Fibroblast of villous mesenchyme (primary cell): ENCODE measurements around the gene SMYD3. TPM values are rescaled to one million over a fixed set of nuclear protein-coding genes. Genes with fewer than 3 reads are reported as not detected.

Source experiments
- DNase-seq: peaks from one replicate; pipeline ENCODE4 v3.0.0-alpha.2; 2010; ENCODE audit warnings: low read depth
- H3K4me3 ChIP-seq: 2 replicates; pipeline ENCODE4 v1.5.1; 2011; ENCODE audit warnings: low read depth, mild to moderate bottlenecking, low read length
- total RNA-seq: library from RNA; depleted of rRNA; stranded (reverse); fragments of >200 nt; gene quantifications from 2 replicates; pipeline ENCODE4 v1.2.3, GENCODE V29; 2012
- TF ChIP-seq, protein P1 (sequence below): IDR thresholded peaks from 2 replicates; pipeline ENCODE4 v1.5.1; 2012; ENCODE audit warnings: low read depth, mild to moderate bottlenecking, low read length; ENCODE audit not compliant: insufficient read depth

Gene SMYD3
- total RNA-seq, 1 donor, result 35.4 TPM

DNA sequence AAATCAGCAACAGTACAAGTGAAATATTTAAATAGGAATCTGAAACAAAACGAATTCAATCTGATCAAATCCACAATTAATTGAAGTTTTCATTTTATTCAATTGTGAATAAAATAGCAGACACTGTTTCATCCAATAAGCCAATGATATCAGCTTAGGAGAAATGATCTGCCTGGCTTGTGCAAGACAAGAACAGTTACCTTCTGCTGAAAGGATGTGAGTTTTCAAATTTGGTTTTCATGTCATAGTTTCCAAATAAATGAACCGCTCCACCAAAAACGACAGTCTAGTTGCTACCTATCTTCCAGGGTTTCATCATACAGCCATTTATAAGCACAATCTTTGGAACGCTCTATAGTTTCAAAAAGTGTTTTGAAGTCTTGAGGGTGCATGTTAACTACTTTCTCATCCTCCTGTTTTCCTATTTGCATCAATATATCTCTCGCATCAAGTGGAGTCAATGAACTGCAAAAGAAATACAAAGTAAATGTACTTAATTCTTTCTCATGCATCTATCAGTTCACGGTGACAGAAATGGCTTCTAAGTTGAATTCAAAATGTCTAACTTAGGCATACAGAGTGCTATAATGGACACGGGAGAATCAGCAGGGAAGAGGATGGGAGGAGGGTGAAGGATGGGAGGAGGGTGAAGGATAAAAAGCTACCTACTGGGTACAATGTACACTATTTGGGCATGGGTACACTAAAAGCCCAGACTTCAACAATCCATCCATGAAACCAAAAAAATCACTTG, 33.8 kb upstream of the SMYD3 start:
- TF ChIP-seq, protein P1, sequence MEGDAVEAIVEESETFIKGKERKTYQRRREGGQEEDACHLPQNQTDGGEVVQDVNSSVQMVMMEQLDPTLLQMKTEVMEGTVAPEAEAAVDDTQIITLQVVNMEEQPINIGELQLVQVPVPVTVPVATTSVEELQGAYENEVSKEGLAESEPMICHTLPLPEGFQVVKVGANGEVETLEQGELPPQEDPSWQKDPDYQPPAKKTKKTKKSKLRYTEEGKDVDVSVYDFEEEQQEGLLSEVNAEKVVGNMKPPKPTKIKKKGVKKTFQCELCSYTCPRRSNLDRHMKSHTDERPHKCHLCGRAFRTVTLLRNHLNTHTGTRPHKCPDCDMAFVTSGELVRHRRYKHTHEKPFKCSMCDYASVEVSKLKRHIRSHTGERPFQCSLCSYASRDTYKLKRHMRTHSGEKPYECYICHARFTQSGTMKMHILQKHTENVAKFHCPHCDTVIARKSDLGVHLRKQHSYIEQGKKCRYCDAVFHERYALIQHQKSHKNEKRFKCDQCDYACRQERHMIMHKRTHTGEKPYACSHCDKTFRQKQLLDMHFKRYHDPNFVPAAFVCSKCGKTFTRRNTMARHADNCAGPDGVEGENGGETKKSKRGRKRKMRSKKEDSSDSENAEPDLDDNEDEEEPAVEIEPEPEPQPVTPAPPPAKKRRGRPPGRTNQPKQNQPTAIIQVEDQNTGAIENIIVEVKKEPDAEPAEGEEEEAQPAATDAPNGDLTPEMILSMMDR, result no peak
- H3K4me3 ChIP-seq, result no peak overlapping the region
- DNase-seq, result no peak

DNA sequence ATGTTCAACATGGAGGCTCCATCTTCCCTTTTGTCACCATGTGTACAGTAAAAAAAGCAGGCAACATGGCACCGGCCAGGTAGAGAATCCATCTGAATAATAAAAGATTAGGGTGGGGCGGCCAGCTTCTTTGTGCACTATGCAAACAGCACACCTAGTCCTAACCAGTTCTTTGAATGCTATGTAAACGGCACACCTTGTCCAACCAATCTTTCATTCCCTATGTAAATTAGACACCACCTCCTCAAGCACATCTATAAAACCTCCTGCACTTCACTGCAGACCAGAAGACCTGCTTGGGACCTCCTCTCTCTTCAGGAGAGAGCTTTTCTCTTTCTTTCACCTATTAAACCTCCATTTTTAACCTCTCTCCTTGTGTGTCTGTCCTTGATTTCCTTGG, 30.8 kb upstream of the SMYD3 start:
- TF ChIP-seq, protein P1, result no peak
- DNase-seq, result no peak
- no peak overlapping the region for H3K4me3 ChIP-seq

DNA sequence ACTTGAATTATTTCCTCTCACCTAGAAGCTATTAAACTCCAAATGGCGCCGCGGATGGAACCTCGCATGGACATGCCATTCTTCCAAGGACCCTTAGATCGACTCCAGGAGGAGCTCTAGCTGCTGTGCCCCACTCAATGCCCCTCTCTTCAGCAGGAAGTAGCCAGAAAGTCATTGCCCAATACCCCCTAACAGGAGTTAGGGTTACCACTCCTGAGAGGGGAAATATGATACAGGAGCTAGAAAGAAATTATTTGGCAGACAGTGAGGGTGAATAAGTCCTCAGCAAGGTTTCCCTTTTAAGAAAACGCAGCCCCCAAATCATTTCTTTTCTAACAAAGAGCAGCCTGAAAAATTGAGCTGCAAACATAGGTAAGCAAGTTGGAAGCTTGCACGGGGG, 30.4 kb upstream of the SMYD3 start:
- no peak for DNase-seq
- no peak overlapping the region for H3K4me3 ChIP-seq
- TF ChIP-seq, protein P1, result no peak

DNA sequence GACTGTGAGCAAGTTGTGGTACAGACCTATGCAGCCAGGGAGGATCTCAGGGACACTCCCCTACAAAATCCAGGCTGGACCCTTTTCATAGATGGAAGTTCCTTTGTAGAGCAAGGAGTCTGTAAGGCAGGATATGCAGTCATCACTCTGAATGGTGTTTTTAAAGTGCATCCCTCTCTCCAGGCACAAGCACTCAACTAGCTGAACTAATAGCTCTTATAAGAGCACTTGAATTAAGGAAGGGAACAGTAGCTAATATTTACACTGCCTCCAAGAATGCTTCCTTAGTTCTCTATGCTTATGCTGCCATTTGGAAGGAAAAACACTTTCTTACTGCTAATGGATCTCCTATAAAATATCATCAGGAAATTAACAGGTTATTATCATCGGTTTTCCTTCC, 27.0 kb upstream of the SMYD3 start:
- H3K4me3 ChIP-seq, result no peak overlapping the region
- DNase-seq, result no peak
- TF ChIP-seq, protein P1, result no peak

DNA sequence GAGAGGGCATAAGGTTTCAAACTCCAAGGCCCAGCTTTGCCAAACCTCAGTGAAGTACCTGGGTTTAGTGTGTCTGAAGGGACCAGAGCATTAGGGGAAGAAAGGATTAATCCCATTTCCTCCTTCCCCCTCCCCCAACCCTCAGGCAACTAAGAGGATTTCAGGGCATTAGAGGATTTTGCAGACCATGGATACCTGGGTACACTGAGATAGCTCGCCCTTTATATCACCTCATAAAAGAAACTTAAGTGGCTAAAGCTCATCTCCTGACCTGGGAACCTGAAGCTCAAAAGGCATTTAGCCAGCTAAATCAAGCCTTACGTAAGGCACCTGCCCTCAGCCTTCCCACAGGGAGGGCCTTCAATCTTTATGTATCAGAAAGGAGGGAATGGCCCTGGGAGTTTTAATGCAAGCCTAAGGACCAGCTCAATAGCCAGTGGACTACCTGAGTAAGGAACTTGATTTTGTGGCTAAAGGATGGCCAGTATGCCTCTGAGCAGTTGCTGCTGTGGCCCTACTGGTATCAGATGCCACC, 26.4 kb upstream of the SMYD3 start:
- no peak overlapping the region for H3K4me3 ChIP-seq
- TF ChIP-seq, protein P1, result no peak
- no peak for DNase-seq

DNA sequence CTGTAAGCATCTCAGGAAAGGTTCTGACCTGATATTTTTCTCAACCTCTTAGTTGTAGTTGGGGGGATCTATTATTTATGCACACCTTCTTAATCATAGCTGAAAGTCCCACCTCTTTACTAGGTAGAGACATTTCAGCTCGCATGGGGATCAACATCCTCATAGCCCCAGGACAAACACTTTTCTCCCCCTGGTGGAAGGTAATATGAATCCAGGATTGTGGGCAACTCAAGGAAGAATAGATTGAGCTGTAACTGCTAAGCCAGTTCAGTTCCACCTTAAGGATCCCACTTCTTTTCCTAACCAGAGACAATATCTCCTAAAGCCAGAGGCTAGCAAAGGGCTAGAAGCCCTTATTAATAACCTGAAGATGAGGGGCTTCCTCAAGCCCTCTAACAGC, 25.4 kb upstream of the SMYD3 start:
- TF ChIP-seq, protein P1, result peak; percentile 39
- DNase-seq, result no peak
- H3K4me3 ChIP-seq, result no peak overlapping the region

DNA sequence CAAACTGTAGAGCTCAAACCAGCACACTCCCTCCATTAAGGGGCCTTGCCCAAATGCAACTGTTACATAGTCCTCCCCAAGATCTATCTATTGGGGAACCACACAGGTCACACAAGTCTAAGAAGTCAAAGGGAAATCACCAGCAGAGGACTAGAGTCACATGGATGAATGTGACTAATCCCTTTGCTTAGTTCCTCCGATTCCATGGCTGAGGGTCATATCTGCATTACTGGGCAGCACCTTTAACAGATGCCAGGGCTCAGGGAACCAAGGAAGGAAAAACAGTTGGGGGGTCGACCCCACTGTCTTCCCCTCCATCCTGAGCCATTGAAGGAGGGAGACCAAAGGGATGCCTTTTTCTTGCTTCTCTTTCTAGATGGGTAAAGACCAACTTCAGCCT, 23.4 kb upstream of the SMYD3 start:
- no peak overlapping the region for H3K4me3 ChIP-seq
- no peak for DNase-seq
- TF ChIP-seq, protein P1, result no peak
